GM23248 (cell line): ENCODE results near the gene FAM89A. TPM values are rescaled to one million over a fixed set of nuclear protein-coding genes. Genes with fewer than 3 reads are reported as not detected.
"Not testable (repeated sequence)": the region's sequence is repeated elsewhere in the genome, so short reads cannot be mapped to it uniquely, and the experiment has no call there.

Source experiments
- DNase-seq: peaks from one replicate; pipeline ENCODE4 v3.0.0-alpha.2; 2015
- H2AFZ ChIP-seq: fragments of 200-600 bp; sonication (generic); 2 replicates; pipeline ENCODE4 v1.6.1; 2016; ENCODE audit warnings: antibody characterized with exemption
- H3F3A ChIP-seq: fragments of 200-600 bp; sonication (generic); 2 replicates; pipeline ENCODE4 v1.6.1; 2016; ENCODE audit warnings: mild to moderate bottlenecking, antibody characterized with exemption, mixed run types; ENCODE audit not compliant: insufficient read depth
- H3K27ac ChIP-seq: fragments of 200-600 bp; sonication (generic); 2 replicates; pipeline ENCODE4 v1.5.1; 2016; ENCODE audit warnings: mild to moderate bottlenecking
- H3K27me3 ChIP-seq: fragments of 200-600 bp; sonication (generic); replicated peaks from 2 replicates; pipeline ENCODE4 v1.6.1; 2016; ENCODE audit warnings: mild to moderate bottlenecking; ENCODE audit not compliant: insufficient read depth
- H3K36me3 ChIP-seq: fragments of 200-600 bp; sonication (generic); 2 replicates; pipeline ENCODE4 v1.6.1; 2016; ENCODE audit warnings: low read depth, mild to moderate bottlenecking
- H3K4me1 ChIP-seq: fragments of 200-600 bp; sonication (generic); 2 replicates; pipeline ENCODE4 v1.6.1; 2016; ENCODE audit warnings: mild to moderate bottlenecking; ENCODE audit not compliant: insufficient read depth
- H3K4me2 ChIP-seq: fragments of 200-600 bp; sonication (generic); one replicate; pipeline ENCODE4 v1.6.1; 2016; ENCODE audit warnings: mild to moderate bottlenecking; ENCODE audit not compliant: unreplicated experiment
- H3K4me3 ChIP-seq: fragments of 200-600 bp; sonication (generic); 2 replicates; pipeline ENCODE4 v1.5.1; 2016; ENCODE audit warnings: mild to moderate bottlenecking
- H3K79me2 ChIP-seq: fragments of 200-600 bp; sonication (generic); 2 replicates; pipeline ENCODE4 v1.6.1; 2016; ENCODE audit warnings: mild to moderate bottlenecking; ENCODE audit not compliant: insufficient read depth
- H3K9ac ChIP-seq: fragments of 200-600 bp; sonication (generic); 2 replicates; pipeline ENCODE4 v1.6.1; 2016; ENCODE audit warnings: mild to moderate bottlenecking
- H3K9me2 ChIP-seq: fragments of 200-600 bp; sonication (generic); 2 replicates; pipeline ENCODE4 v1.6.1; 2016; ENCODE audit warnings: mixed run types, mild to moderate bottlenecking, moderate library complexity; ENCODE audit not compliant: insufficient read depth
- H3K9me3 ChIP-seq: fragments of 200-600 bp; sonication (generic); one replicate; pipeline ENCODE4 v1.6.1; 2017; ENCODE audit warnings: low read depth
- H4K20me1 ChIP-seq: fragments of 200-600 bp; sonication (generic); 2 replicates; pipeline ENCODE4 v1.6.0; 2016; ENCODE audit not compliant: insufficient read depth
- EZH2 ChIP-seq: fragments of 200-600 bp; sonication (generic); IDR thresholded peaks from 2 replicates; pipeline ENCODE4 v1.6.1; 2018; ENCODE audit warnings: antibody characterized with exemption, mild to moderate bottlenecking; ENCODE audit not compliant: insufficient read depth, poor library complexity, severe bottlenecking
- EZH2phosphoT487 ChIP-seq: fragments of 200-600 bp; sonication (generic); IDR thresholded peaks from 2 replicates; pipeline ENCODE4 v1.6.1; 2018; ENCODE audit warnings: antibody characterized with exemption, moderate library complexity, mild to moderate bottlenecking, low read depth; ENCODE audit not compliant: insufficient read depth
- WGBS, 2 experiments: methylation state at CpG; one replicate each; pipeline ENCODE4 v1.1.6; 2015 to 2017; ENCODE audit warnings: low lambda C conversion rate in 2 of 2, low coverage in 1 of 2; ENCODE audit errors: missing lambda C conversion rate in 2 of 2; 5-methylcytosine and 5-hydroxymethylcytosine counted together
- in situ Hi-C: fragments of 300-500 bp; cut with MboI; formaldehyde crosslinking; loops from 2 replicates; pipeline ENCODE4 v1.15.0; 2020
- polyA plus RNA-seq: library from polyadenylated mRNA; unstranded; fragments of >200 nt; fragmentation: Nextera tagmentation; extraction: Ambion mirVana; gene quantifications from 2 replicates; pipeline ENCODE4 v1.2.1, GENCODE V29; 2016
- total RNA-seq: library from RNA; depleted of rRNA; stranded (reverse); fragments of >200 nt; shearing (Covaris generic); gene quantifications from 2 replicates; pipeline ENCODE4 v1.2.3, GENCODE V29; 2014

Gene FAM89A
- total and polyA plus RNA-seq, 2 experiments from 2014 or later = 3.1 to 6.3 TPM

GRCh38 chr1:230992100-230992774, 47.8 kb downstream of the FAM89A start:
- H3K36me3 ChIP-seq = peaks cover 11% of the 10 kb centered on the region; the same call in 1 of the 2 replicates
- TF ChIP-seq EZH2 (no peak), EZH2phosphoT487 (no peak)
- no peaks in the 10 kb centered on the region for H3F3A ChIP-seq
- no peaks in the 10 kb centered on the region for H3K9me3 ChIP-seq
- no peaks in the 10 kb centered on the region for H3K9me2 ChIP-seq
- no peak overlapping the region for H2AFZ ChIP-seq
- H3K4me1 ChIP-seq = 0 out of 2 replicates have a peak, but pooled peaks cover 5% of the 10 kb centered on the region
- WGBS, 2 experiments = 97 to 98% methylated on average over 7 of the region's 7 CpGs
- no peak overlapping the region for H3K9ac ChIP-seq
- no peaks in the 10 kb centered on the region for H4K20me1 ChIP-seq
- H3K27ac ChIP-seq = no peak overlapping the region
- H3K79me2 ChIP-seq = peaks cover 20% of the 10 kb centered on the region
- H3K4me2 ChIP-seq = no peak overlapping the region
- H3K27me3 ChIP-seq = no peaks in the 10 kb centered on the region
- in situ Hi-C loops = no loop called here
- DNase-seq = no peak
- H3K4me3 ChIP-seq = no peak overlapping the region

GRCh38 chr1:230987448-230987847, 52.6 kb downstream of the FAM89A start:
- Histone ChIP-seq H3K27me3 (no peaks in the 10 kb centered on the region), H3K27ac (no peak overlapping the region; the same call in 1 of the 2 replicates), H2AFZ (no peak overlapping the region), H3F3A (peaks cover 15% of the 10 kb centered on the region), H3K9ac (peak overlapping the region; percentile 6; the same call in 1 of the 2 replicates), H3K9me2 (no peaks in the 10 kb centered on the region), H3K36me3 (peaks cover 3% of the 10 kb centered on the region; the same call in 1 of the 2 replicates), H3K4me3 (no peak overlapping the region), H4K20me1 (no peaks in the 10 kb centered on the region), H3K79me2 (peaks cover 34% of the 10 kb centered on the region), H3K9me3 (no peaks in the 10 kb centered on the region), H3K4me2 (no peak overlapping the region), H3K4me1 (peaks cover 23% of the 10 kb centered on the region)
- TF ChIP-seq EZH2 (no peak), EZH2phosphoT487 (no peak)
- WGBS, 2 experiments = 95 to 98% methylated on average over 3 of the region's 3 CpGs
- in situ Hi-C loops = no loop called here
- no peak for DNase-seq

GRCh38 chr1:230986976-230987375, 53.1 kb downstream of the FAM89A start:
- TF ChIP-seq EZH2 (no peak), EZH2phosphoT487 (no peak)
- in situ Hi-C loops = no loop called here
- Histone ChIP-seq H3K36me3 (0 out of 2 replicates have a peak, but pooled peaks cover 3% of the 10 kb centered on the region), H2AFZ (no peak overlapping the region), H3K27ac (peak overlapping the region; percentile 28; the same call in 1 of the 2 replicates), H3K9me2 (no peaks in the 10 kb centered on the region), H4K20me1 (no peaks in the 10 kb centered on the region), H3K4me3 (no peak overlapping the region), H3K79me2 (peaks cover 38% of the 10 kb centered on the region), H3K27me3 (no peaks in the 10 kb centered on the region), H3K4me1 (peaks cover 27% of the 10 kb centered on the region), H3K4me2 (no peak overlapping the region), H3K9ac (0 out of 2 replicates have a peak overlapping the region, but pooled peaks have one; percentile 6), H3F3A (peaks cover 20% of the 10 kb centered on the region), H3K9me3 (no peaks in the 10 kb centered on the region)
- WGBS, 2 experiments = 52 to 57% methylated on average over 7 of the region's 7 CpGs
- peak; percentile 88 for DNase-seq

- no peaks in the 10 kb centered on the region for H4K20me1 ChIP-seq
- no peak for TF ChIP-seq EZH2phosphoT487
- no peak for TF ChIP-seq EZH2
- 97 to 98% methylated on average over 6 of the region's 6 CpGs for WGBS, 2 experiments
- no peak overlapping the region for H3K4me2 ChIP-seq
- in situ Hi-C loops = no loop called here
- H3K9me2 ChIP-seq = no peaks in the 10 kb centered on the region
- no peak overlapping the region for H3K4me3 ChIP-seq
- peaks cover 51% of the 10 kb centered on the region for H3K79me2 ChIP-seq
- H3K9me3 ChIP-seq = no peaks in the 10 kb centered on the region
- H3K9ac ChIP-seq = no peak overlapping the region
- no peak overlapping the region for H3K27ac ChIP-seq
- no peak overlapping the region for H2AFZ ChIP-seq
- no peak for DNase-seq
- peaks cover 31% of the 10 kb centered on the region for H3F3A ChIP-seq
- no peaks in the 10 kb centered on the region for H3K27me3 ChIP-seq
- peaks cover 30% of the 10 kb centered on the region for H3K4me1 ChIP-seq
- H3K36me3 ChIP-seq = 0 out of 2 replicates have a peak, but pooled peaks cover 4% of the 10 kb centered on the region
These were observed 54.3 kb downstream of the FAM89A start for GRCh38 chr1:230985711-230986110.

- in situ Hi-C loops, DNase-seq, H3K9me3 ChIP-seq, H3K27me3 ChIP-seq, H4K20me1 ChIP-seq, H2AFZ ChIP-seq, H3K4me2 ChIP-seq, H3K9me2 ChIP-seq, H3K36me3 ChIP-seq, H3K9ac ChIP-seq, H3K4me3 ChIP-seq, H3K27ac ChIP-seq: not testable (repeated sequence)
- peaks cover 31% of the 10 kb centered on the region for H3F3A ChIP-seq
- 74 to 77% methylated on average over 10 of the region's 10 CpGs for WGBS, 2 experiments
- H3K79me2 ChIP-seq = peaks cover 59% of the 10 kb centered on the region
- H3K4me1 ChIP-seq = peaks cover 32% of the 10 kb centered on the region
These were observed 55.2 kb downstream of the FAM89A start for GRCh38 chr1:230984622-230985515.
